Measurements from ENCODE around the gene SRM.

DNA sequence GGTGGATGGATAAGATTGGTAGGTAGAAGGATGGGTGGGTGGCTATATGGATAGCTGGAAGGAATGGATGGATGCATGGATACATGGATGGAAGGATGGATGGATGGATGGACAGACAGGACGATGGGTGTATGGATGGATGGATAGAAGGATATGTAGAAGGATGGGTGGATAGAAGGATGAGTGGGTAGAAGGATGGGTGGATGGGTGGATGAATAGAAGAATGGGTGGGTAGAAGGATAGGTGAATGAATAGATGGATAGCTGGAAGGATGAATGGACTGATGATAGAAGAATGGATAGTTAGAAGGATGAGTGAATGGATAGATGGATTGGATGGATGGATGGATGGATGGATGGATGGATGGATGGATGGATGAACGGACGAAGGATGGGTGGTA, 17.8 kb downstream of the SRM start:
- no peak for TF ChIP-seq ZNF133 (tag by site-specific recombination; IDR thresholded peaks at IDR 0.05)
- no peak; the same call in 1 of the 2 replicates for TF ChIP-seq ZNF521 (tag by site-specific recombination; IDR thresholded peaks at IDR 0.05)
- no peak for TF ChIP-seq ZNF140 (tag by site-specific recombination; IDR thresholded peaks at IDR 0.05)
- no peak for TF ChIP-seq ZNF514 (tag by site-specific recombination; IDR thresholded peaks at IDR 0.05)
- TF ChIP-seq, protein P1, sequence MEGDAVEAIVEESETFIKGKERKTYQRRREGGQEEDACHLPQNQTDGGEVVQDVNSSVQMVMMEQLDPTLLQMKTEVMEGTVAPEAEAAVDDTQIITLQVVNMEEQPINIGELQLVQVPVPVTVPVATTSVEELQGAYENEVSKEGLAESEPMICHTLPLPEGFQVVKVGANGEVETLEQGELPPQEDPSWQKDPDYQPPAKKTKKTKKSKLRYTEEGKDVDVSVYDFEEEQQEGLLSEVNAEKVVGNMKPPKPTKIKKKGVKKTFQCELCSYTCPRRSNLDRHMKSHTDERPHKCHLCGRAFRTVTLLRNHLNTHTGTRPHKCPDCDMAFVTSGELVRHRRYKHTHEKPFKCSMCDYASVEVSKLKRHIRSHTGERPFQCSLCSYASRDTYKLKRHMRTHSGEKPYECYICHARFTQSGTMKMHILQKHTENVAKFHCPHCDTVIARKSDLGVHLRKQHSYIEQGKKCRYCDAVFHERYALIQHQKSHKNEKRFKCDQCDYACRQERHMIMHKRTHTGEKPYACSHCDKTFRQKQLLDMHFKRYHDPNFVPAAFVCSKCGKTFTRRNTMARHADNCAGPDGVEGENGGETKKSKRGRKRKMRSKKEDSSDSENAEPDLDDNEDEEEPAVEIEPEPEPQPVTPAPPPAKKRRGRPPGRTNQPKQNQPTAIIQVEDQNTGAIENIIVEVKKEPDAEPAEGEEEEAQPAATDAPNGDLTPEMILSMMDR (tag by site-specific recombination; IDR thresholded peaks at IDR 0.05) = no peak
- no peak for TF ChIP-seq HOXC10 (CRISPR knock-in tag; IDR thresholded peaks at IDR 0.05)
- TF ChIP-seq ZNF311 (tag by site-specific recombination; IDR thresholded peaks at IDR 0.05; ENCODE audit: borderline replicate concordance) = no peak
- TF ChIP-seq ZBTB20 (tag by site-specific recombination; IDR thresholded peaks at IDR 0.05) = no peak

All from HEK293 (cell line).